Colonic mucosa (tissue), 4 donors: ENCODE data around the gene GH1. TPM values are rescaled to one million over a fixed set of nuclear protein-coding genes. Genes with fewer than 3 reads are reported as not detected.
"Not testable (repeated sequence)": the region's sequence is repeated elsewhere in the genome, so short reads cannot be mapped to it uniquely, and the experiment has no call there.

Experiments
- DNase-seq: peaks from one replicate; pipeline ENCODE4 v3.0.0-alpha.2; 2020
- H3K27ac ChIP-seq: fragments of 200-600 bp; one replicate; pipeline ENCODE4 v1.8.0; 2021
- H3K27me3 ChIP-seq: fragments of 200-600 bp; one replicate; pipeline ENCODE4 v1.8.0; 2021
- H3K36me3 ChIP-seq: fragments of 200-600 bp; one replicate; pipeline ENCODE4 v1.8.0; 2021
- H3K4me1 ChIP-seq: fragments of 200-600 bp; one replicate; pipeline ENCODE4 v1.8.0; 2021; ENCODE audit warnings: mild to moderate bottlenecking
- H3K4me3 ChIP-seq: fragments of 200-600 bp; one replicate; pipeline ENCODE4 v1.8.0; 2021
- H3K9ac ChIP-seq, 2 donors: one replicate each; pipeline ENCODE4 v1.7.0; 2013; ENCODE audit warnings: control low read depth in 2 of 2, low read depth in 2 of 2, low read length in 2 of 2
- H3K9me3 ChIP-seq: fragments of 200-600 bp; one replicate; pipeline ENCODE4 v1.8.0; 2021
- intact Hi-C: fragments of 100-400 bp; cut with DNase I; formaldehyde crosslinking; loops from one replicate; pipeline ENCODE4 v1.14.1; 2022
- total RNA-seq, 2 donors: library from RNA; stranded (reverse); fragmentation: NEBNext Ultra II Directional in 1 of 2; extraction: Animal tissue kit (Norgen Biotek cat#: 25700) in 1 of 2; gene quantifications; one replicate each; pipeline ENCODE4 v1.2.1, GENCODE V29; 2021
- TF ChIP-seq, protein P1 (sequence below): fragments of 200-600 bp; IDR thresholded peaks from one replicate; pipeline ENCODE4 v1.8.0; 2022; ENCODE audit warnings: antibody characterized with exemption, mild to moderate bottlenecking
- donor health status: healthy.
- donor health status: DM: no; HTN: no; CAD: no.
- donor health status: DM: no; HTN: no; CAD: no.

The GH1 gene
- total RNA-seq, 2 donors from 2014 or later, result not detected

DNA sequence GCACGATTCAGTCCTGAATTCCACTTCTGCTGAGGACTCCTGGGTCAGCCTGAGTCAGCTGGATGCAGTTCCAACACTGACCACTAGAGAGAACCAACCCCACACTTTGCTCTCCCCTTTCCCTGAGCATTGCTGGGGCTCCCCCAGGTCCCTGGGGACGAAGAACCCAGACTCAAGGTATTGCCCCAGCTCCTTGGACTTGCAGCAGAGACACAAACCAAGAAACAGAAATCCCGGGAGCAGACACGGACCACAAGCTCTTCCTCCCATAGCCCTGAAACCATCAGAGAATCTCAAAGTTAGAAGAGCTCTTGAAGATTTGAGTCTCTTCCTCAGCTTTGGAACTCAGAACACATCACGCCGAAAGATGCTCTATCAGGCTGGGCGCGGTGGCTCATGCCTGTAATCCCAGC, 678 bp upstream of the GH1 start:
- H3K9me3 ChIP-seq, result no peaks in the 10 kb centered on the region
- H3K9ac ChIP-seq, result no peak overlapping the region
- no peak overlapping the region for H3K4me3 ChIP-seq
- intact Hi-C loops, result loop anchor here (10.0 kb wide), 3 partner anchors 105 to 365 kb away; partner anchors contain the start of genes ERN1 and ICAM2
- no peaks in the 10 kb centered on the region for H3K4me1 ChIP-seq
- DNase-seq, result peak; percentile 65
- TF ChIP-seq, protein P1, sequence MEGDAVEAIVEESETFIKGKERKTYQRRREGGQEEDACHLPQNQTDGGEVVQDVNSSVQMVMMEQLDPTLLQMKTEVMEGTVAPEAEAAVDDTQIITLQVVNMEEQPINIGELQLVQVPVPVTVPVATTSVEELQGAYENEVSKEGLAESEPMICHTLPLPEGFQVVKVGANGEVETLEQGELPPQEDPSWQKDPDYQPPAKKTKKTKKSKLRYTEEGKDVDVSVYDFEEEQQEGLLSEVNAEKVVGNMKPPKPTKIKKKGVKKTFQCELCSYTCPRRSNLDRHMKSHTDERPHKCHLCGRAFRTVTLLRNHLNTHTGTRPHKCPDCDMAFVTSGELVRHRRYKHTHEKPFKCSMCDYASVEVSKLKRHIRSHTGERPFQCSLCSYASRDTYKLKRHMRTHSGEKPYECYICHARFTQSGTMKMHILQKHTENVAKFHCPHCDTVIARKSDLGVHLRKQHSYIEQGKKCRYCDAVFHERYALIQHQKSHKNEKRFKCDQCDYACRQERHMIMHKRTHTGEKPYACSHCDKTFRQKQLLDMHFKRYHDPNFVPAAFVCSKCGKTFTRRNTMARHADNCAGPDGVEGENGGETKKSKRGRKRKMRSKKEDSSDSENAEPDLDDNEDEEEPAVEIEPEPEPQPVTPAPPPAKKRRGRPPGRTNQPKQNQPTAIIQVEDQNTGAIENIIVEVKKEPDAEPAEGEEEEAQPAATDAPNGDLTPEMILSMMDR, result peak; percentile 97
- no peaks in the 10 kb centered on the region for H3K27me3 ChIP-seq
- no peaks in the 10 kb centered on the region for H3K36me3 ChIP-seq
- no peak overlapping the region for H3K27ac ChIP-seq

DNA sequence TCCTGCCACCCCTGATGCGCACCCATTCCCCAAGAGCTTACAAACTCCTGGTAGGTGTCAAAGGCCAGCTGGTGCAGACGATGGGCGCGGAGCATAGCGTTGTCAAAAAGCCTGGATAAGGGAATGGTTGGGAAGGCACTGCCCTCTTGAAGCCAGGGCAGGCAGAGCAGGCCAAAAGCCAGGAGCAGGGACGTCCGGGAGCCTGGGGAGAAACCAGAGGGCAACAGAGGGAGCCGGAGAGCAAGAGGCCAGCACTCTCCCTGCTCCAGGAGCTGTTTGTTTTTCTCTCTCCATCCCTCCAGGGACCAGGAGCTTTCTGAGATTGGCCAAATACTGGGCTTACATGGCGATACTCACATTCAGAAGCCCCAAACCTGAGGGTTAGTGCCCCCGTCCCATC, 334 bp downstream of the GH1 start:
- Histone ChIP-seq H3K9ac (no peak overlapping the region), H3K27ac (no peak overlapping the region), H3K4me1 (no peaks in the 10 kb centered on the region), H3K36me3 (no peaks in the 10 kb centered on the region), H3K4me3 (no peak overlapping the region), H3K27me3 (no peaks in the 10 kb centered on the region), H3K9me3 (no peaks in the 10 kb centered on the region)
- intact Hi-C loops, result loop anchor here (10.0 kb wide), 3 partner anchors 106 to 366 kb away; partner anchors contain the start of genes ERN1 and ICAM2
- no peak for DNase-seq
- TF ChIP-seq, protein P1, result no peak

DNA sequence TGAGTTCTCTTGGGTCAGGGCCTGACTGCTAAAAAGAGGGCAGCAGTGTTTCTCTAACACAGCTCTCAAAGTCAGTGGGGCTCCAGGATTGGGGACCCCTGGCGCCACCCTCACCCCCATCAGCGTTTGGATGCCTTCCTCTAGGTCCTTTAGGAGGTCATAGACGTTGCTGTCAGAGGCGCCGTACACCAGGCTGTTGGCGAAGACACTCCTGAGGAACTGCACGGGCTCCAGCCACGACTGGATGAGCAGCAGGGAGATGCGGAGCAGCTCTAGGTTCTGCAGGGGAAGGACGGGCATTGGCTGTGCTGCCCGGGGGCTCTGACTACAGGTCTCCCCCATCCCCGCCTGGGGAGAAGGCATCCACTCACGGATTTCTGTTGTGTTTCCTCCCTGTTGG, 993 bp downstream of the GH1 start:
- DNase-seq, result no peak

DNA sequence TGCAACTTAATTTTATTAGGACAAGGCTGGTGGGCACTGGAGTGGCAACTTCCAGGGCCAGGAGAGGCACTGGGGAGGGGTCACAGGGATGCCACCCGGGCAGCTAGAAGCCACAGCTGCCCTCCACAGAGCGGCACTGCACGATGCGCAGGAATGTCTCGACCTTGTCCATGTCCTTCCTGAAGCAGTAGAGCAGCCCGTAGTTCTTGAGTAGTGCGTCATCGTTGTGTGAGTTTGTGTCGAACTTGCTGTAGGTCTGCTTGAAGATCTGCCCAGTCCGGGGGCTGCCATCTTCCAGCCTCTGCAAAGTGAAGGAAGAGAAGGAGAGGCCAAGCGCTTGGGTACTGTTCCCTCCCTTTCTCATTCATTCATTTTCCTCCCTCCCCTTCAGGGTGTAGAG, 1.4 kb downstream of the GH1 start:
- not testable (repeated sequence) for H3K27me3 ChIP-seq, DNase-seq, H3K4me3 ChIP-seq, H3K9me3 ChIP-seq, H3K9ac ChIP-seq, H3K36me3 ChIP-seq, H3K27ac ChIP-seq, H3K4me1 ChIP-seq
- intact Hi-C loops, result loop anchor here (10.0 kb wide), 3 partner anchors 108 to 368 kb away; partner anchors contain the start of genes ERN1 and ICAM2

More for the DNA sequence above, 993 bp downstream of the GH1 start:
- Histone ChIP-seq H3K9me3 (no peaks in the 10 kb centered on the region), H3K4me3 (no peak overlapping the region), H3K27me3 (no peaks in the 10 kb centered on the region), H3K9ac (no peak overlapping the region), H3K4me1 (no peaks in the 10 kb centered on the region), H3K36me3 (no peaks in the 10 kb centered on the region), H3K27ac (no peak overlapping the region)
- TF ChIP-seq, protein P1, result no peak
- intact Hi-C loops, result loop anchor here (10.0 kb wide), 3 partner anchors 107 to 367 kb away; partner anchors contain the start of genes ERN1 and ICAM2

DNA sequence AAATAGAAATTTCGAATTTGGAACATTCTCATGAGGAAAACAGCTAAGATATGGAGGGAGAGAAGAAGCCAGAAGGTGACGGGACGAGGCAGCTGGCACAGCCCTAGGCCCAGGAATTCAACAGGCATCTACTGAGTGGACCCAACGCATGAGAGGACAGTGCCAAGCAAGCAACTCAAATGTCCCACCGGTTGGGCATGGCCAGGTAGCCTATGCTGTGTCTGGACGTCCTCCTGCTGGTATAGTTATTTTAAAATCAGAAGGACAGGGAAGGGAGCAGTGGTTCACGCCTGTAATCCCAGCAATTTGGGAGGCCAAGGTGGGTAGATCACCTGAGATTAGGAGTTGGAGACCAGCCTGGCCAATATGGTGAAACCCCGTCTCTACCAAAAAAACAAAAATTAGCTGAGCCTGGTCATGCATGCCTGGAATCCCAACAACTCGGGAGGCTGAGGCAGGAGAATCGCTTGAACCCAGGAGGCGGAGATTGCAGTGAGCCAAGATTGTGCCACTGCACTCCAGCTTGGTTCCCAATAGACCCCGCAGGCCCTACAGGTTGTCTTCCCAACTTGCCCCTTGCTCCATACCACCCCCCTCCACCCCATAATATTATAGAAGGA, 2.0 kb downstream of the GH1 start:
- TF ChIP-seq, protein P1, result no peak
- no peak for DNase-seq
- no peaks in the 10 kb centered on the region for H3K9me3 ChIP-seq
- H3K36me3 ChIP-seq, result no peaks in the 10 kb centered on the region
- intact Hi-C loops, result loop anchor here (10.0 kb wide), 3 partner anchors 108 to 368 kb away; partner anchors contain the start of genes ERN1 and ICAM2
- no peak overlapping the region for H3K9ac ChIP-seq
- no peak overlapping the region for H3K4me3 ChIP-seq
- H3K27me3 ChIP-seq, result no peaks in the 10 kb centered on the region
- no peaks in the 10 kb centered on the region for H3K4me1 ChIP-seq
- H3K27ac ChIP-seq, result no peak overlapping the region

DNA sequence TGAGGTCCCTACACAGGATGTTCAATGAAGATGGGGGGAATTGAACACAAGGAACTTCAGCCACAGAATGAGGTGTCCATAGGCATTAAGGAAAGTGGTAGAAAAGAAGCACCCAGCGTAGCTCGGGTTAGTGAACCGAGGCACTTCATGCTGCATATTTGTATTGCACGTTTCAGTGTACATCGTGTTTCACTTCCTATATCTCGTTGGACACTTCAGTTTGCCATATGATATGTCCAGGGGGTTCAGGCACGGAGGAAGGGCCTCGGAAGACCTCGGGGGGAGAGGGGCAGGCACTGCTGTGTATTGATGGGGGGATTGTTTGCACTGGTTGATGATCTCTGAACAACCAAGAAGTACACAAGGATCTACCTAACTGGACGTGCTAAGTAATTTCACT, 2.9 kb downstream of the GH1 start:
- intact Hi-C loops, result loop anchor here (10.0 kb wide), 3 partner anchors 109 to 369 kb away; partner anchors contain the start of genes ERN1 and ICAM2
- H3K4me1 ChIP-seq, H3K9me3 ChIP-seq, H3K27ac ChIP-seq, H3K4me3 ChIP-seq, H3K36me3 ChIP-seq, DNase-seq, H3K9ac ChIP-seq, H3K27me3 ChIP-seq: not testable (repeated sequence)
